ENCODE measurements around the gene APMAP.

APMAP gene, protein sequence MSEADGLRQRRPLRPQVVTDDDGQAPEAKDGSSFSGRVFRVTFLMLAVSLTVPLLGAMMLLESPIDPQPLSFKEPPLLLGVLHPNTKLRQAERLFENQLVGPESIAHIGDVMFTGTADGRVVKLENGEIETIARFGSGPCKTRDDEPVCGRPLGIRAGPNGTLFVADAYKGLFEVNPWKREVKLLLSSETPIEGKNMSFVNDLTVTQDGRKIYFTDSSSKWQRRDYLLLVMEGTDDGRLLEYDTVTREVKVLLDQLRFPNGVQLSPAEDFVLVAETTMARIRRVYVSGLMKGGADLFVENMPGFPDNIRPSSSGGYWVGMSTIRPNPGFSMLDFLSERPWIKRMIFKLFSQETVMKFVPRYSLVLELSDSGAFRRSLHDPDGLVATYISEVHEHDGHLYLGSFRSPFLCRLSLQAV

DNA sequence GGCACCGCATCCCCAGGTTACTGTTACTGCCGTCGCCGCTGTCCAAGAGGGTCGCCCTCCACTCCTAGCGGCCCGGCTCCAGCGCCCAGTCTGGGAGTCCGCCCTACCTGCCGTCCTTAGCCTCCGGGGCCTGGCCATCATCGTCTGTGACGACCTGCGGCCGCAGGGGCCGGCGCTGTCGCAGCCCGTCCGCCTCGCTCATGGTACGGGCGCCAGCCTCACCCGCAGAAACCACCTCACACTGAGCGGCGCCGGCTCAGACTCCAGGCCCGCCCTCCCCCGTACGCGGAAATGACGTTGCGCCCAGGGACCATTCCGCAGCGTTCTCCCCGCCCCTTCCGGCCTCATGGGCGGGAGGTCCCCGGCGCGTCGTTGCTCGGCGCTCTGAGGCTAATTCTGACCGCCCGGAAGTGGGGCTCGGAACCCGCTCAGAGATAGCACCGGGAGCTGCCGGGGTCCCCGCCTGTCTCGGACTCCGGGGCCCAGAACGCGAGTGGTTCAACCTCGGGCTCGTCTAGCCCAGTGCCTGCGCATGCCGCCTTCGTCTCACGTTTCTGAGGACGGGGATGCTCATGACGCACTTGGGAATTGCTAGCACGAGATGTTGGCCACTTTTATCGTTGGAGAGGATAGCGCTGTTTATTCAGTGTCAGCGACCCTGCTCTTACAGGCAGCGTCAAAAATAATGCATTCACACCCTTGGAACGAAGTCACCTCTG is at the start of gene APMAP:
TSS of gene APMAP (minus strand) at position 265 of the 719 bp plus-strand sequence. CDS start at position 202, 63 bp downstream.
- H3K27ac ChIP-seq (ENCODE audit: low read depth, low read length) = peak within 1 kb of the TSS; percentile 92
- peak within 1 kb of the TSS; percentile 81 for H3K9ac ChIP-seq (ENCODE audit: low read length)
- H3K4me3 ChIP-seq (ENCODE audit: low read length) = peak within 1 kb of the TSS; percentile 92
- H3K36me3 ChIP-seq (ENCODE audit: control insufficient read depth, insufficient read depth, low read length) = no peaks in the 10 kb centered on the region
- peaks cover 25% of the 10 kb centered on the region for H3K4me1 ChIP-seq (ENCODE audit: control insufficient read depth, insufficient read depth, low read length)
- no peaks in the 10 kb centered on the region for H3K27me3 ChIP-seq (ENCODE audit: control insufficient read depth, insufficient read depth, low read length)

DNA sequence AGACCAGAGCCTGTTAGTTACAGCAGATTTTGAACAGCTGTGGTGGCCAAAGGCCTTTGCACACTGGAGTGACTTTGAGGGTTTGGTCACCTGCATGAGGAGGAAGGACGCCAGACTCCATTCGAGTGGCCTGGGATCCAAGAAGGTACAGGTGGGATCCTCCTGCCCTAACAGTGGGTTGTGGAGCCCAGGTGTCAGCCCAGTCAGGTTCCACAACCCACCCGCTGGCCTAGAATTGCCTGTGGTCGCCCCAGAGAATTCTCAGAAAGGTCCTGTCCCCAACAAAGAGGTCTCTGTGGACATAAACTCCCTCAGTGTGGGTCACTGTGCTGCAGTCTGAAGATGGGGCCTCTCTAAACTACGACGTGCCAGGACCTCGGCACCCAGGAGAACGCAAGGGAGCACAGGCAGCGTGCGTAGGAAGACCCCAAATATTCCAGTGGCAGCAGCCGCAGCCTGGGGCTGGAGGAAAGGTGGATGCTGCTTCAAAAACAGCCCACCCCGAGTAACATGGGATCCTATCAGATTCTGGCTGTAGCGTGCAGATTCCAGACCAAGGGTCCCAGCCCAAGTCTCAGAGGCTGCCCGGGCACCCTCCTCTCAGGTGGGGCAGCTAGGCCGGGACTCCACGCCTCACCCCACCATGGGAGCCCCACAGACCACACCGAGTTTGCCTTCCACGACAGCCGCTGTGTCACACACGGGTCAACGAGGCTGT is 49.4 kb upstream of the APMAP start:
- Histone ChIP-seq H3K4me1 (ENCODE audit: control insufficient read depth, insufficient read depth, low read length) (peaks cover 39% of the 10 kb centered on the region), H3K9ac (ENCODE audit: low read length) (no peak overlapping the region), H3K4me3 (ENCODE audit: low read length) (no peak overlapping the region), H3K27me3 (ENCODE audit: control insufficient read depth, insufficient read depth, low read length) (no peaks in the 10 kb centered on the region), H3K36me3 (ENCODE audit: control insufficient read depth, insufficient read depth, low read length) (peaks cover 14% of the 10 kb centered on the region), H3K27ac (ENCODE audit: low read depth, low read length) (peak overlapping the region; percentile 61)

DNA sequence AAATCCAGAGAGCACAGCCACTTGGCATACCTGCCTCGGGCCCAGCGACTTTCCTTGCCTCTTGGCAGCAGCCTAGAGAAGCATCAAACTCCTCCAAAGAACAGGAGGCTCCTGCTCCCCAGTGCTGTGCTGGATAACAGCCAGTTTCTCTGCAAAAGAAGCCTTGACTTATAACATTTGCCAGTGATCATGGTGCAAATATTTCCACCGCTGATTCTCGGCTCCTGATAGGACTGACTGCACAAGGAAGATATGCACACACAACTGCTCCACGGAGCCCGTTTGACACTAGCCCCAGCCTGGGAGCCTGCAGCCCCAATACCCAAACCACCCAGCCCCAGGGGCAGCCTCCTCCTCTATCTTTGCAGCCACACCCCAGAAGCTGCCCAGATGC is 47.9 kb upstream of the APMAP start:
- no peak overlapping the region for H3K9ac ChIP-seq (ENCODE audit: low read length)
- no peaks in the 10 kb centered on the region for H3K27me3 ChIP-seq (ENCODE audit: control insufficient read depth, insufficient read depth, low read length)
- peak overlapping the region; percentile 87 for H3K27ac ChIP-seq (ENCODE audit: low read depth, low read length)
- H3K36me3 ChIP-seq (ENCODE audit: control insufficient read depth, insufficient read depth, low read length) = peaks cover 3% of the 10 kb centered on the region
- peaks cover 40% of the 10 kb centered on the region for H3K4me1 ChIP-seq (ENCODE audit: control insufficient read depth, insufficient read depth, low read length)
- peak overlapping the region; percentile 9 for H3K4me3 ChIP-seq (ENCODE audit: low read length)

DNA sequence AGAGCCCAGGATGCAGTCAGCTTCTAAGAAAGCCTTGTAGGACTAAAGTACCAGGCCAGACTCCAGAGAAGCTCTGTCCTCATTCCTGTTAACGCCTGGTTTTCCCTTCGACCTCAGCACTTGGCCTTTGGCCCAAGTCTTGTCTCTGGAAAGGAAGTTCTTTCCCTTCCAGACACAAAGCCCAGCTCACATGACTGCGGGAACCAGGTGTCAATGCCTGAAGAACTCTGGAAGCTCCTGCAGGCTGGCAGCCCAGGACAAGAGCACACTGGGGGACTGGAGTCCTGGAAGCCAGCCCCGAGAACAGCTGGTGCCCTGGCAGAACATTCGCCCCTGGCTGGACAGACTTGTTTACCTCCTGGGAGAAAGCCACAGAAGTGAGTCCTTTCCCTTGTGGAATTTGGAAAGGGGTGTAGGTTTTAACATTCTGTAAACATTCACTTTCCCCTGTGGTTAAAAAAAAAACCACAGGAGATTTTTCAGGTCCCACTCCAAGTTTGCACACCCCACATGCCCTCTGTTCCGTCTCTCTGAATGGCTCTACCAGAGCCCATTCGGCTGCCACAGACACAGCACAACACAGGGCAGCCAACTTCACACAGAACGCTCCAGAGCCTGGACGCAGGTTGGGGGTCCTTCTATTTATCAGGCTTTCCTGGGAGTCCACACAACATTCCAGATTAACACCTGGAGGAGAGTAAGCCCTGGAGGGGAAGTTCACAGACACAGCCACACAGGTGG is 47.3 kb upstream of the APMAP start:
- no peak overlapping the region for H3K9ac ChIP-seq (ENCODE audit: low read length)

DNA sequence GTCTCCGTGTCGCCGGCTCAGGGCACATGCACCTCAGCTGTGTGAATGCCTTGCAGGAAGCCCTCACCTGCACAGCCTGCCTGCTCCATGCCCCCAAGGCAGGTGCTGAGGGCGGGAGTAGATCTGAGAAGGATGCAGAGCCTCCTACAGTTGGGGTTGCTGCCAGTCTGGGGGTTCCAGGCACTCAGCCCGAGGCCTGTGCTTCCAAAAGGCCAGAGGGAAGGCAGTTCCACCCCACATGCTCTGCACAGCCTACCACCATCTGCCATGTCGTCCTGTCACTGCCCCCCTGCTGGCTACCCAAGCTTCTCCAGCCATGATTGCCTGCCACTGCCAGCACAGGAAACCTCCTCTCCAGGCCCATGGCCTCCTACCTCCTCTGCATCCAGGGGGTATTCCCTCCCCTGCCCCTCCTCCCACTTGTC is 46.1 kb upstream of the APMAP start:
- H3K27ac ChIP-seq (ENCODE audit: low read depth, low read length) = peak overlapping the region; percentile 87
- H3K36me3 ChIP-seq (ENCODE audit: control insufficient read depth, insufficient read depth, low read length) = no peaks in the 10 kb centered on the region
- no peak overlapping the region for H3K9ac ChIP-seq (ENCODE audit: low read length)
- peaks cover 48% of the 10 kb centered on the region for H3K4me1 ChIP-seq (ENCODE audit: control insufficient read depth, insufficient read depth, low read length)
- no peak overlapping the region for H3K4me3 ChIP-seq (ENCODE audit: low read length)
- H3K27me3 ChIP-seq (ENCODE audit: control insufficient read depth, insufficient read depth, low read length) = no peaks in the 10 kb centered on the region

More for the DNA sequence above, 47.3 kb upstream of the APMAP start:
- H3K27ac ChIP-seq (ENCODE audit: low read depth, low read length) = peak overlapping the region; percentile 87
- H3K4me3 ChIP-seq (ENCODE audit: low read length) = peak overlapping the region; percentile 25
- peaks cover 40% of the 10 kb centered on the region for H3K4me1 ChIP-seq (ENCODE audit: control insufficient read depth, insufficient read depth, low read length)
- no peaks in the 10 kb centered on the region for H3K36me3 ChIP-seq (ENCODE audit: control insufficient read depth, insufficient read depth, low read length)
- H3K27me3 ChIP-seq (ENCODE audit: control insufficient read depth, insufficient read depth, low read length) = no peaks in the 10 kb centered on the region

DNA sequence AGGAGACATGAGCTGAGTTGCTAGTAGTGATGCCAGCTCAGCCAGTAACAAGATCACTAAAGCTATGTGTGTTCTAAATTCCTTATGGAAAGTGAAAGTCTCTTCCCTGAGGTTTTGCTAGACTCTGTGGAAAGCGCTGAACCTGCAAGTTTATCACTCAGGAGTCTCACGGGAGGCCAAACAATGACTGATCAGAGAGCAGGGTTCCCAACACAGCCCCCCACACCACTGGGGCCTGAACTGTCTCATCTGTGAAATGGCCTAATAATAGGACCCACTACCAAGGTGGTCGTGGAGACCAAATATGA is 45.5 kb upstream of the APMAP start:
- Histone ChIP-seq H3K27me3 (ENCODE audit: control insufficient read depth, insufficient read depth, low read length) (no peaks in the 10 kb centered on the region), H3K4me3 (ENCODE audit: low read length) (no peak overlapping the region), H3K27ac (ENCODE audit: low read depth, low read length) (peak overlapping the region; percentile 87), H3K36me3 (ENCODE audit: control insufficient read depth, insufficient read depth, low read length) (no peaks in the 10 kb centered on the region), H3K9ac (ENCODE audit: low read length) (no peak overlapping the region), H3K4me1 (ENCODE audit: control insufficient read depth, insufficient read depth, low read length) (peaks cover 53% of the 10 kb centered on the region)

DNA sequence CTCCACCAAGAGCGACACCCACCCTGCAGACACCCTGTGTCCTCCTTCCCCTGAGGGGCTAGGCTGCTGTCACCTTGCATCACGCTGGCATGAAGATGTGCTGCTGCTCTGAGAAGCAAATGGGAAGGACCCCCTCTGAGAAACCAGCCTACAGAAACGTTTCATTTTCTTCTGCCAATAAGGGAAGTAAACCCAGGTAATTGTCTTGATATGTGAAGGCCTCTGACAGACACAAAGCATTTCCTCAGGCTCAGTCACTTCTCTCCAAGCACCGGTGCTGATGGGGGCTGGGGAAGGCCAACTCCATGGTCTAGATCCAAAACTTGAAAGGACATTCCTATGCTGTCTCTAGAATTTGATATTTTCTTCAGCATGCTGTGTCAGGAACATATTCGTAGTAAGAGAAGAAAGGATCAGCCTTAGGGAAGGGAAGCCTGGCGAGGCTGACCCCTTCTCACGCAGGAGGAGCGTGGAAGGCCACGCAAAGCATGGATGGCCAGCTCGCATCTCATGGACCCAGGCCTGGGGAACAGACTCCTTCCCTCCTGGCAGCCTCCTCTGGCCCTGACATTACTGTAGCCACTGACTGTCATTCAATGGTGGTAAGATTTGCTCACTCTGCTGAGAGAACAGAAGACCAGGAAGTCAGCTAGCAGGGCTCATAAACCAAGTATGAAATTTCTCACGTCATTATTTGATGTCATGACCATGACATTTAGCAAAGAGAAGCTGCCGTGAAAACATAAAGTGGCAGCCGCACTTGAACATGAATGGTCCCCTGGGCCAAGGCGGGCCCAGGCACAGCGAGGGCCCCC is 44.9 kb upstream of the APMAP start:
- no peak overlapping the region for H3K9ac ChIP-seq (ENCODE audit: low read length)
- H3K27me3 ChIP-seq (ENCODE audit: control insufficient read depth, insufficient read depth, low read length) = no peaks in the 10 kb centered on the region
- H3K4me1 ChIP-seq (ENCODE audit: control insufficient read depth, insufficient read depth, low read length) = peaks cover 59% of the 10 kb centered on the region
- no peaks in the 10 kb centered on the region for H3K36me3 ChIP-seq (ENCODE audit: control insufficient read depth, insufficient read depth, low read length)
- no peak overlapping the region for H3K4me3 ChIP-seq (ENCODE audit: low read length)
- peak overlapping the region; percentile 87 for H3K27ac ChIP-seq (ENCODE audit: low read depth, low read length)

DNA sequence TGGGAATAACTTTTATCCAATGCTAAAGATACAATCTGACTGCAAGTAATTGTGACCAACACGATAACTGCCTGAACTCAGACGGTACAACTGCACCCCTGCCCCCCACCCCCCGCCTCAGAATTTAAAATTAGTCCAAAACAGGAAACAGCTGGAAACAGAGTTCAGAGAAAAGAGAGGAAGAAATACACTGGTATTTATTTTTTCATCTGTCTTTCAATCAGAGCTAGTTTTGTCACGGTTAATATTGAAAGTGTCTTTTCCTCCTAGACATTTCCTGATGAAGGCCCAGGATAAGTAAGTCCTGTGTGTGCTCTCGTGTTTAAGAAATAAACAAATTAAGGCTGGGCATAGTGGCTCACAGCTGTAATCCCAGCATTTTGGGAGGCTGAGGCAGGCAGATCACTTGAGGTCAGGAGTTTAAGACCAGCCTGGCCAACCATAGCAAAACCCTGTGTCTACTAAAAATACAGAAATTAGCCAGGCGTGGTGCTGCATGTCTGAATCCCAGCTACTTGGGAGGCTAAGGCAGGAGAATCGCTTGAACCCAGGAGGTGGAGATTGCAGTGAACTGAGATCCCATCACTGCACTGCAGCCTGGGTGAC is 43.9 kb upstream of the APMAP start:
- no peak overlapping the region for H3K27ac ChIP-seq (ENCODE audit: low read depth, low read length)
- peaks cover 62% of the 10 kb centered on the region for H3K4me1 ChIP-seq (ENCODE audit: control insufficient read depth, insufficient read depth, low read length)
- H3K27me3 ChIP-seq (ENCODE audit: control insufficient read depth, insufficient read depth, low read length) = no peaks in the 10 kb centered on the region
- no peak overlapping the region for H3K4me3 ChIP-seq (ENCODE audit: low read length)
- no peak overlapping the region for H3K9ac ChIP-seq (ENCODE audit: low read length)
- H3K36me3 ChIP-seq (ENCODE audit: control insufficient read depth, insufficient read depth, low read length) = no peaks in the 10 kb centered on the region

DNA sequence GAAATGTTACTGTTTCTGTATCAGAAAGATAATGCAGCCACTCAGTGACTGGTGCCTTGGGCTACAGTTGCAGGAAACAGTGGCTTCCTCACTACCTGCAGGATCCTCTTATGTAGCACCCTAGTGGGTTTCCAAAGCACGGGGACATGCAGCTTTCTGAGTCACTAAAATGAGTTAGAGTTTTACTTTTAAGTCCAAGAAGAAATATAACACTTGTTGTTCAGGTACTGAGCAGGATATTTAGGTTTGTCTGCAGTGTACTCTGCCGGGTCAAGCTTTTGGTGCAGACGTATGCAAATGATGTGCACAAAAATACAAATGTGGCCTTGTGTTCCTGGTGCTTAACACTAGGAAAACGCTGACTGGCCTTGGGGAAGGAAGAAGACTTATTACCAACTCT is 43.4 kb upstream of the APMAP start:
- Histone ChIP-seq H3K36me3 (ENCODE audit: control insufficient read depth, insufficient read depth, low read length) (no peaks in the 10 kb centered on the region), H3K4me1 (ENCODE audit: control insufficient read depth, insufficient read depth, low read length) (peaks cover 59% of the 10 kb centered on the region), H3K4me3 (ENCODE audit: low read length) (no peak overlapping the region), H3K27ac (ENCODE audit: low read depth, low read length) (no peak overlapping the region), H3K9ac (ENCODE audit: low read length) (no peak overlapping the region), H3K27me3 (ENCODE audit: control insufficient read depth, insufficient read depth, low read length) (no peaks in the 10 kb centered on the region)

DNA sequence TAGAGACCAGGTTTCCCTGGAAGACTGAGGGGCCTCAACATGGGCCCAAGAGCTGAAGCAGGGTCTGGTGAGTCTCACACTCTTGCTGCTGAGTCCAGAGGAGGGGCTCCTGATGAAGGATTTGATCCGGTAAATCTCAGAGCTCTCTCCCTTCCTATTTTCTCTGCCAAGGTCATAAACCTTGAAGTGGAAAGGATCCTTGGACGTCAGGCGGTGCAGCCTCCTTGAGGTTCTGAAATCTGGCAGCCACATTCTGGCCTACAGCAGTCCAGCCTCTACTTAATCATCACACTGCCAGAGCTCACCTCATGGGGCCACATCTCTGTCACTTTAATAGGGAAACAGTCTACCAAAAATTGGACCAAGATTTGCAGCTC is 41.4 kb upstream of the APMAP start:
- H3K4me3 ChIP-seq (ENCODE audit: low read length) = peak overlapping the region; percentile 22
- peaks cover 46% of the 10 kb centered on the region for H3K4me1 ChIP-seq (ENCODE audit: control insufficient read depth, insufficient read depth, low read length)
- H3K27ac ChIP-seq (ENCODE audit: low read depth, low read length) = peak overlapping the region; percentile 86
- H3K9ac ChIP-seq (ENCODE audit: low read length) = no peak overlapping the region
- H3K27me3 ChIP-seq (ENCODE audit: control insufficient read depth, insufficient read depth, low read length) = no peaks in the 10 kb centered on the region
- no peaks in the 10 kb centered on the region for H3K36me3 ChIP-seq (ENCODE audit: control insufficient read depth, insufficient read depth, low read length)

DNA sequence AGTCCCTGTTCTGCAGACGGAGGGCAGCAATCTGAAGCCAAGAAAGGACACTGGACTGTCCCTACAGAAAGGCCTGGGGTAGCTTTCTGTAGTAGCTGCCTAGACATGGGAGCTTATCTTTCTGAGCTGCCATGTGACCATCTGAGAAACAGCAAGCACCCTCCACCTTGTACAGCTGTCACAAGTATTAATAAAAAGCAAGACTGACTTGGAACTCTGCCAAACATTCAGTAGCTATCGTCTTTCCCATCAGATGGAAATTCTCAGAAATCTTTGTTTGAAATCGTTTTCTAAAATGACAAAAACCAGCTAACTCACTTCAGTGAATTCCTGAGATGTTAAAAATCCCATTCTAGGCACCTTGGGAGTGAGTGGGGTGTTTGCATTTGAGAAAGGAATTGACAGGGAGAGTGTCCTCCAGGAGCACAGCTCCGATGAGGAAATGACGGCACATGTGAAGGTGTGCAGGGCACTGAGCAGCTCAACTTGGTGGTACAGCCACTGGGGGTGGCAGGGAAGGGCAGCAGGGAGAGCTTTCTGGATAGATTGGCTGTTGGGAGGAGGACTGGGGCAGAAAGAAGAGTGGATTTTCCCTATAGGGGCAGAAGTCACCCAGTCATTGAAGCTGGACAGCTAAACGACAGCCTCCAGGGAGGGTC is 40.8 kb upstream of the APMAP start:
- H3K9ac ChIP-seq (ENCODE audit: low read length) = no peak overlapping the region
- no peaks in the 10 kb centered on the region for H3K27me3 ChIP-seq (ENCODE audit: control insufficient read depth, insufficient read depth, low read length)
- peak overlapping the region; percentile 86 for H3K27ac ChIP-seq (ENCODE audit: low read depth, low read length)
- peaks cover 41% of the 10 kb centered on the region for H3K4me1 ChIP-seq (ENCODE audit: control insufficient read depth, insufficient read depth, low read length)
- H3K4me3 ChIP-seq (ENCODE audit: low read length) = peak overlapping the region; percentile 22
- H3K36me3 ChIP-seq (ENCODE audit: control insufficient read depth, insufficient read depth, low read length) = no peaks in the 10 kb centered on the region

Data from rectal smooth muscle tissue (tissue), 1 donor.